Cortex of kidney (tissue), 1 donor: ENCODE measurements around the gene CCDC191.

Experiments used
- DNase-seq: peaks from one replicate; lab custom pipeline; 2025; lab: John Stamatoyannopoulos, UW

The CCDC191 gene

DNA sequence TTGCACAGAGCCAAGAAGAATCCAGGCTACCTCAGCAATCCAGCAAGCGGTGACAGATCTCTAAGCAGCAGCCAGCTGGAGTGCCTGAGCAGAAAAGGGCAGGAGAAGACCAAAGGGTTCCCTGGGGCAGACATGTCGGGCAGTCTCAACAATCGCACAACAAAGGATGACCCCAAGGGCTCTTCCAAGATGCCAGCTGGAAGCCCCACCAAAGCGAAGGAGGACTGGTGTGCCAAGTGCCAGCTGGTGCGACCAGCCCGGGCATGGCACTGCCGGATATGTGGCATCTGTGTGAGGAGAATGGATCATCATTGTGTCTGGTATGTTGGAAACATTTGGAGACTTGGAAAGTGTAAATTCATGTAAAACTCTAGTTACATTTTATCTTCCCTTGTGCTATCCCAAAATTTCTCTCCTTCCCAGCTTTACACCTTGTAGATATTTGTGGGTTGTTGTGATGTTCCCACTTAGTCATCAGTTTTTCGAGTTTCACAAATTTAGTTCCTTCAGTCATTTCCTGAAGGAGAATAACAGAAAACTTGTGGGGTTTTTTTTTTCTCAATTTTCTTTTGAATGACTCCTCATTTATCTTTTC lies 102.1 kb downstream of the CCDC191 start:
- DNase-seq: no peak

GRCh38 chr3:113953677-113954076 lies 102.6 kb downstream of the CCDC191 start:
- no peak for DNase-seq

DNA sequence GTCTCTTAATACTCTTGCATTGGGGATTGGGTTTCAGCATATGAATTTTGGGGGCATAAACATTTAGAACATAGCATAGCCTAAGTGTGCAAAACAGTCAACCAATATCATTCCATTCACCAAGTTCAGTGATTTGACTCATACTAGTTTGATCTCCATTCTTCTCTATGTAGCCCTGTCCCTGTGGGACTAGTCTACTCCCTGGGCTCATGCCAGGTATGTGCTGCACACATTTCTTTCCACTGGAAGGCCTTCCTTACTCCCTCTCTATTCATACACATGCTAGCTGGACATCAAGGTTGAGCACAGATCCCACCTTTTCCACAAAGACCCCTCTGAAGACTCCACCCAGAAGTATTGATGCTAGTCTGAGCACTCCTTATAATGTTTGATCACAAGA lies 103.4 kb downstream of the CCDC191 start:
- DNase-seq: no peak

GRCh38 chr3:113948015-113948917 lies 108.1 kb downstream of the CCDC191 start:
- peak; percentile 9 for DNase-seq

- DNase-seq: no peak
Observed at GRCh38 chr3:113947372-113948014, 108.8 kb downstream of the CCDC191 start, which contains the start of gene ZDHHC23. TSS of gene ZDHHC23 (plus strand) at chr3:113948013. CDS start at chr3:113948803, 790 bp downstream.

GRCh38 chr3:113946831-113947230 lies 109.5 kb downstream of the CCDC191 start:
- no peak for DNase-seq

DNA sequence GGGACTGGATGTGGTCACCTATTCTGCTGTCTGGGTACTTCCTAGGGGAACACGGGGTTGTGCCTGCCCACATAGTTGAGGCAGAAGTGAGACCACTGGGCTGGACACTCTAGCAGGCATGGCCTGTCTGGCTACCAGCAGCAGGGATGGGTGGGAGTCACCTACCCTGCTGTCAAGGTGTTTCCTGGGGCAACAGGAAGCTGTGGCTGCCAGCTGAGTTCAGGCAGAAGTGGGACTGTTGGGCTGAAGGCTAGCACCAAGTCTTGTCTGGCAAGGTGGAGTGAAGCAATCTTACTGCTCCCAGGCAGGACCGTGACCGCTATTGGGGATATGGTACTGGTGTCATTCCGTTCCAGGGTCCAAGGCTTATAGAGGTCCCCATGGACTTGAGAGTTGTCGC lies 128.8 kb downstream of the CCDC191 start:
- DNase-seq: no peak

- no peak for DNase-seq
Observed at GRCh38 chr3:113914646-113915045, 141.7 kb downstream of the CCDC191 start.
